ENCODE data around the gene AOC2. TPM values are rescaled to one million over a fixed set of nuclear protein-coding genes. Genes with fewer than 3 reads are reported as not detected.
"Not testable (repeated sequence)": the region's sequence is repeated elsewhere in the genome, so short reads cannot be mapped to it uniquely, and the experiment has no call there.

AOC2 gene
- total RNA-seq, 6 experiments from 2014 or later = 0.20 to 0.78 (median 0.41) TPM

- Mint-ChIP-seq H3K27ac (no peak overlapping the region), H3K9me3 (peaks cover 21% of the 10 kb centered on the region), H3K36me3 (ENCODE audit: low read depth) (peaks cover 6% of the 10 kb centered on the region), H3K27me3 (ENCODE audit: insufficient read depth) (peaks cover 44% of the 10 kb centered on the region), H3K4me1 (ENCODE audit: low read depth) (no peaks in the 10 kb centered on the region), H3K4me3 (no peak overlapping the region)
- DNase-seq = no peak
- no peak for TF ChIP-seq CTCF (IDR thresholded peaks at IDR 0.05)
These were observed 28.0 kb downstream of the AOC2 start for GRCh38 chr17:42872251-42872965.

GRCh38 chr17:42873315-42873714 is 28.9 kb downstream of the AOC2 start:
- Mint-ChIP-seq H3K27ac (no peak overlapping the region), H3K4me1 (ENCODE audit: low read depth) (no peaks in the 10 kb centered on the region), H3K4me3 (no peak overlapping the region), H3K36me3 (ENCODE audit: low read depth) (peaks cover 6% of the 10 kb centered on the region), H3K27me3 (ENCODE audit: insufficient read depth) (peaks cover 50% of the 10 kb centered on the region), H3K9me3 (peaks cover 21% of the 10 kb centered on the region)
- TF ChIP-seq CTCF (IDR thresholded peaks at IDR 0.05) = no peak
- no peak for DNase-seq

- not testable (repeated sequence) for H3K4me1 Mint-ChIP-seq (ENCODE audit: low read depth); H3K36me3 Mint-ChIP-seq (ENCODE audit: low read depth); DNase-seq; H3K27ac Mint-ChIP-seq; H3K4me3 Mint-ChIP-seq
- H3K9me3 Mint-ChIP-seq = peaks cover 21% of the 10 kb centered on the region
- H3K27me3 Mint-ChIP-seq (ENCODE audit: insufficient read depth) = peaks cover 55% of the 10 kb centered on the region
These were observed 29.7 kb downstream of the AOC2 start for GRCh38 chr17:42873932-42874695.

GRCh38 chr17:42877037-42877436 is 32.7 kb downstream of the AOC2 start:
- no peak for TF ChIP-seq CTCF (IDR thresholded peaks at IDR 0.05)
- peaks cover 7% of the 10 kb centered on the region; the same call in 1 of the 2 replicates for H3K4me1 Mint-ChIP-seq (ENCODE audit: low read depth)
- H3K27me3 Mint-ChIP-seq (ENCODE audit: insufficient read depth) = peaks cover 46% of the 10 kb centered on the region
- H3K9me3 Mint-ChIP-seq = no peaks in the 10 kb centered on the region
- H3K27ac Mint-ChIP-seq = no peak overlapping the region
- H3K36me3 Mint-ChIP-seq (ENCODE audit: low read depth) = no peaks in the 10 kb centered on the region
- H3K4me3 Mint-ChIP-seq = no peak overlapping the region
- DNase-seq = no peak

GRCh38 chr17:42878123-42878880 is 33.9 kb downstream of the AOC2 start:
- Mint-ChIP-seq H3K4me3 (no peak overlapping the region), H3K27me3 (ENCODE audit: insufficient read depth) (peaks cover 42% of the 10 kb centered on the region), H3K4me1 (ENCODE audit: low read depth) (peaks cover 7% of the 10 kb centered on the region; the same call in 1 of the 2 replicates), H3K9me3 (no peaks in the 10 kb centered on the region), H3K27ac (no peak overlapping the region), H3K36me3 (ENCODE audit: low read depth) (no peaks in the 10 kb centered on the region)
- peak; percentile 34 for TF ChIP-seq CTCF (IDR thresholded peaks at IDR 0.05)
- no peak for DNase-seq
